SK-N-MC (cell line): ENCODE results near the gene RPS3.

Source experiments
- EZH2 ChIP-seq: fragments of 200-600 bp; sonication (generic); IDR thresholded peaks from one replicate; pipeline ENCODE4 v1.6.1; 2017; ENCODE audit warnings: antibody characterized with exemption
- FOXP2 ChIP-seq: optimal IDR thresholded peaks from 2 replicates; pipeline ENCODE3; 2011; ENCODE audit warnings: mild to moderate bottlenecking, moderate library complexity; ENCODE audit not compliant: insufficient read depth; ENCODE audit errors: extremely low read length, control extremely low read depth
- POLR2AphosphoS5 ChIP-seq: IDR thresholded peaks from 2 replicates; pipeline ENCODE4 v1.6.1; 2012; ENCODE audit warnings: mild to moderate bottlenecking, low read depth, low read length, borderline replicate concordance

DNA sequence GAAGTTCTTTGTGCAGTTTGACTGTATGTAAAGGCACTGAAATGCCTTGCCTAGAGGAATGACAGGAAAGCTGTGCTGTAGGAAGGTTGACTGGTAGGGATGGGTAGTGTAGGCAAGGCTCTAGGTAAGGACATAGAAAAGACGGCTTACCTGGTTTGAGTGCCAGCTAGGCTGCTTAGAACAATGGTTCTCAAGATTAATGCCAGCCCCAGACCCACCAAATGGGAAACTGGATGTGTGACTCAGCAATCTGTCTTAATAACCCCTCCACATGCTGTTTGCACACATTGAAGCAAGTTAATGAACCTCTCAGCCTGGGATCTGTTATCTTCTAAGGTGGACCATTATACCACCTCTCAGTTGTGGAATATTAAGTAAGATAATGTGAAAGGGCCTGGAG, 3.7 kb downstream of the RPS3 start:
- no peak for TF ChIP-seq POLR2AphosphoS5
- TF ChIP-seq FOXP2, result no peak
- TF ChIP-seq EZH2, result no peak
